Lung (tissue), 12 donors: ENCODE measurements around the gene SACM1L. TPM values are rescaled to one million over a fixed set of nuclear protein-coding genes. Genes with fewer than 3 reads are reported as not detected.
"Not testable (repeated sequence)": the region's sequence is repeated elsewhere in the genome, so short reads cannot be mapped to it uniquely, and the experiment has no call there.

Experiments
- ATAC-seq: fragments of 200-7000 bp; cut with Tn5 transposase; one replicate; pipeline ENCODE4 v1.9.1; 2020; ENCODE audit warnings: moderate number of reproducible peaks; ENCODE audit not compliant: insufficient read depth, low FRiP score
- DNase-seq, 3 donors: peaks; one replicate each; pipeline ENCODE4 v3.0.0-alpha.2; 2013 to 2017
- H3K27ac ChIP-seq, 2 donors: one replicate each; pipeline ENCODE4 v1.5.1; 2013; ENCODE audit warnings: mild to moderate bottlenecking in 2 of 2, moderate library complexity in 2 of 2, control low read depth in 1 of 2, inconsistent platforms in 1 of 2, low read depth in 1 of 2, low read length in 1 of 2
- H3K27me3 ChIP-seq, 3 donors: one replicate each; pipeline ENCODE4 v1.5.1; 2013; ENCODE audit warnings: low read length in 2 of 3; ENCODE audit not compliant: control insufficient read depth in 3 of 3, insufficient read depth in 3 of 3
- H3K36me3 ChIP-seq, 4 donors: one replicate each; pipeline ENCODE4 v1.5.1; 2013; ENCODE audit warnings: low read length in 4 of 4, mild to moderate bottlenecking in 1 of 4, moderate library complexity in 1 of 4; ENCODE audit not compliant: control insufficient read depth in 4 of 4, insufficient read depth in 4 of 4
- H3K4me1 ChIP-seq, 5 donors: one replicate each; pipeline ENCODE4 v1.5.1; 2013; ENCODE audit warnings: low read length in 5 of 5, mild to moderate bottlenecking in 2 of 5, moderate library complexity in 1 of 5; ENCODE audit not compliant: control insufficient read depth in 5 of 5, insufficient read depth in 5 of 5
- H3K4me3 ChIP-seq: one replicate; pipeline ENCODE4 v1.5.1; 2013; ENCODE audit warnings: mild to moderate bottlenecking, control low read depth, moderate library complexity
- H3K9ac ChIP-seq, 2 donors: one replicate each; pipeline ENCODE4 v1.5.1; 2013; ENCODE audit warnings: low read length in 2 of 2, control low read depth in 1 of 2; ENCODE audit not compliant: insufficient read depth in 1 of 2
- H3K9me3 ChIP-seq, 4 donors: one replicate each; pipeline ENCODE4 v1.5.1; 2013; ENCODE audit warnings: low read length in 3 of 4, mild to moderate bottlenecking in 1 of 4, moderate library complexity in 1 of 4; ENCODE audit not compliant: control insufficient read depth in 4 of 4, insufficient read depth in 3 of 4
- CTCF ChIP-seq: IDR thresholded peaks from 2 replicates; pipeline ENCODE4 v1.5.1; 2012; ENCODE audit warnings: mild to moderate bottlenecking; ENCODE audit errors: control extremely low read depth, extremely low read depth
- whole genome bisulfite sequencing, 2 donors: extraction: QIAGEN DNeasy Blood & Tissue Kit; methylation state at CpG; one replicate each; pipeline ENCODE4 v1.1.7; 2013; 5-methylcytosine and 5-hydroxymethylcytosine counted together
- polyA plus RNA-seq, 2 donors: library from polyadenylated mRNA; stranded (reverse); fragments of 200-250 nt; gene quantifications; one replicate each; pipeline ENCODE4 v1.2.1, GENCODE V29; 2013
- total RNA-seq, 2 donors: library from RNA; depleted of rRNA in 1 of 2; stranded (reverse); fragments of >200 nt in 1 of 2; gene quantifications; one replicate each; pipeline ENCODE4 v1.2.1, GENCODE V29; 2014 to 2021
- donor health status: control.
- donor health status: control.
- donor health status: Bipolar disorder and iron deficiency.
- donor health status: healthy.
- donor health status: DM: yes; HTN: yes; CAD: no.

The SACM1L gene
- total and polyA plus RNA-seq, 4 donors = 23.3 to 117 (median 43.8) TPM

DNA sequence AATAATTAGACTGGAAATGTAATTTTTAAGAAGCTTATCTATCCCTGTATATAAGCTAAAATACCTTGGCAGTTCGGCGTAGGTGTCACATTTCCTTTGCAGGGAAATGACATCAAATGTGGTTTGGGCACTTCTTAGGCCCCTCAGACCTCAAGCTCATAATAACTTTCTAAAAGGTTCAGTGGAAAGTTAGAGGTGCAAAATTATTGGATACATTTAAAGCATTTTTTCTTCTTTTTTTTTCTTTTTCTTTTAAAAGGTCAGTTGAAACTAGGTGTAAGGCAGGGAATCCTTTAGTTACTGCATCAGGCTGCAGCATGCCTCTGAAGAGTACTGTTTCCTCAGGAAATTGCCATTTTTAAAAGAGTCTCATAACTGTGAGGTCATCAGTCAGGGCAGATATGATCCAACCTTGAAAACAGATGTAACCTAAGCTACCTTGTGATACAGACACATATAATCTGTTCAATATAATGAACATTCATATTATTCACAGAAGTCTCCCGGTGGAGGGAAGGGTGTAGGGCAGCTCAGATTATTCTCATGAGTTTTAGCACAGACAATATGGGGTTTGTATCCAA lies 4.8 kb downstream of the SACM1L start:
- TF ChIP-seq CTCF = no peak
- Histone ChIP-seq H3K27me3 (no peaks in the 10 kb centered on the region), H3K4me1 (peaks cover 4 to 38% (median 23%) of the 10 kb centered on the region in 5 donors), H3K9ac (no peak overlapping the region), H3K36me3 (peaks cover 0 to 7% (median 3%) of the 10 kb centered on the region in 4 donors), H3K27ac (peak overlapping the region; percentile 16 to 27), H3K4me3 (no peak overlapping the region), H3K9me3 (no peaks in the 10 kb centered on the region)
- DNase-seq (no peak), ATAC-seq (no peak)
- 33 to 52% methylated on average over 3 of the region's 3 CpGs for WGBS, 2 donors

DNA sequence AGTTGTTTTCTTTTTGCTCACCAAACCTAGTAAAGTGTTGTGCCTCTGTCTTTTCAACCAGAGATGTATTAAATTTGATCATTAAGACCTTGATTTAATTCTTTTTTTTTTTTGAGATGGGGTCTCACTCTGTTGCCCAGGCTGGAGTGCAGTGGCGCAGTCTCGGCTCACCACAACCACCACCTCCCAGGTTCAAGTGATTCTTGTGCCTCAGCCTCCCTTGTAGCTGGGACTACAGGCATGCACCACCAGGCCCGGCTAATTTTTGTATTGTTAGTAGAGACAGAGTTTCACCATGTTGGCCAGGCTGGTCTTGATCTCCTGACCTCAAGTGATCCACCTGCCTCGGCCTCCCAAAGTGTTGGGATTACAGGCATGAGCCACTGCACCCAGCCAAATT lies 6.0 kb downstream of the SACM1L start:
- H3K9ac ChIP-seq, H3K36me3 ChIP-seq, ATAC-seq, H3K9me3 ChIP-seq, H3K27me3 ChIP-seq, H3K27ac ChIP-seq, H3K4me3 ChIP-seq, DNase-seq: not testable (repeated sequence)
- WGBS, 2 donors = 85 to 95% methylated on average over 4 of the region's 4 CpGs
- peaks cover 4 to 38% (median 23%) of the 10 kb centered on the region in 5 donors for H3K4me1 ChIP-seq

DNA sequence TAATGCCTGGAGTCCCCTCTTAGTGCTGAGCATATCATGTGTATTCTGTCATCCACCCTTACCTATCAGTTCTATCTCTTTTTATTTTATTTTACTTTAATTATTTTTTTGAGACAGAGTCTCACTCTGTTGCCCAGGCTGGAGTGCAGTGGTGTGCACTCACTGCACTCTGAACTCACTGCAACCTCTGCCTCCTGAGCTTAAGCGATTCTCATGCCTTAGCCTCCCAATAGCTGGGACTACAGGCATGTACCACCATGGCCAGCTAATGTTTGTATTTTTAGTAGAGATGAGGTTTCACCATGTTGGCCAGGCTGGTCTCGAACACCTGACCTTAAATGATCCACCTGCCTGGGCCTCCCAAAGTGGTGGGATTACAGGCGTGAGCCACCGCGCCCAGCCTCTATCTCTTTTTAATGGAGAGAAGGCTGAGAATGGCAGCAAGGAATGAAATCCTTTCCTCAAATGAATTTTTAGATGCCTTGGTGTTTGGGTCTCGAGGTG lies 11.4 kb downstream of the SACM1L start:
- Histone ChIP-seq H3K9ac (no peak overlapping the region), H3K27ac (no peak overlapping the region), H3K4me3 (no peak overlapping the region), H3K36me3 (peaks cover 0 to 4% (median under 1%) of the 10 kb centered on the region in 4 donors), H3K27me3 (no peaks in the 10 kb centered on the region), H3K4me1 (peaks cover 0 to 3% (median 0%) of the 10 kb centered on the region in 5 donors), H3K9me3 (no peaks in the 10 kb centered on the region)
- TF ChIP-seq CTCF = no peak
- 98 to 100% methylated on average over 6 of the region's 6 CpGs for WGBS, 2 donors
- DNase-seq (no peak), ATAC-seq (no peak)

- H3K9ac ChIP-seq = no peak overlapping the region
- DNase-seq = no peak
- 44 to 60% methylated on average over 9 of the region's 9 CpGs for WGBS, 2 donors
- H3K4me1 ChIP-seq = peaks cover 0 to 3% (median 0%) of the 10 kb centered on the region in 5 donors
- no peak overlapping the region for H3K4me3 ChIP-seq
- no peak for TF ChIP-seq CTCF
- H3K27ac ChIP-seq = no peak overlapping the region
- H3K27me3 ChIP-seq = no peaks in the 10 kb centered on the region
- no peak for ATAC-seq
- peaks cover 0 to 6% (median 4%) of the 10 kb centered on the region in 4 donors for H3K36me3 ChIP-seq
- H3K9me3 ChIP-seq = no peaks in the 10 kb centered on the region
These were observed 12.1 kb downstream of the SACM1L start for GRCh38 chr3:45701172-45701867.
